Endothelial cell of umbilical vein (primary cell): Measurements from ENCODE around the gene SIRPG.

Experiments used
- EZH2 ChIP-seq: IDR thresholded peaks from 2 replicates; pipeline ENCODE4 v1.6.1; 2012; ENCODE audit warnings: borderline replicate concordance, low read depth, mild to moderate bottlenecking, moderate library complexity, low read length, inconsistent platforms; ENCODE audit not compliant: severe bottlenecking
- FOS ChIP-seq: IDR thresholded peaks from 2 replicates; pipeline ENCODE4 v1.6.1; 2011; ENCODE audit warnings: mild to moderate bottlenecking, low read length, moderate library complexity, borderline replicate concordance; ENCODE audit not compliant: insufficient read depth
- GATA2 ChIP-seq: IDR thresholded peaks from 2 replicates; pipeline ENCODE4 v1.7.0; 2011; ENCODE audit warnings: low read depth, mild to moderate bottlenecking, moderate library complexity, mixed read lengths, low read length; ENCODE audit not compliant: insufficient read length, insufficient read depth
- JUN ChIP-seq: IDR thresholded peaks from 2 replicates; pipeline ENCODE4 v1.6.1; 2011; ENCODE audit warnings: borderline replicate concordance, low read depth; ENCODE audit not compliant: insufficient read length, insufficient read depth
- MYC ChIP-seq: IDR thresholded peaks from one replicate; pipeline ENCODE4 v1.6.1; 2011; ENCODE audit warnings: mild to moderate bottlenecking, low read depth, low read length
- POLR2A ChIP-seq: IDR thresholded peaks from 2 replicates; pipeline ENCODE4 v1.6.1; 2012; ENCODE audit warnings: low read depth, mild to moderate bottlenecking, control low read depth, low read length
- POLR2AphosphoS5 ChIP-seq: IDR thresholded peaks from 2 replicates; pipeline ENCODE4 v1.6.1; 2012; ENCODE audit warnings: low read depth, mild to moderate bottlenecking, control low read depth, low read length, moderate library complexity; ENCODE audit not compliant: insufficient read depth
- TF ChIP-seq, protein P1 (sequence below), 2 donors: IDR thresholded peaks; 1 replicate in 1 of 2; 2 replicates in 1 of 2; pipeline ENCODE4 v1.5.1; 2011; ENCODE audit warnings: low read length in 2 of 2, mild to moderate bottlenecking in 2 of 2, moderate library complexity in 2 of 2, control low read depth in 1 of 2, inconsistent platforms in 1 of 2, low read depth in 1 of 2; ENCODE audit not compliant: insufficient read depth in 1 of 2; ENCODE audit errors: extremely low read depth in 1 of 2
- TF ChIP-seq, protein P2 (sequence below): IDR thresholded peaks from 2 replicates; pipeline ENCODE4 v1.6.1; 2011; ENCODE audit not compliant: insufficient read depth, insufficient read length

DNA sequence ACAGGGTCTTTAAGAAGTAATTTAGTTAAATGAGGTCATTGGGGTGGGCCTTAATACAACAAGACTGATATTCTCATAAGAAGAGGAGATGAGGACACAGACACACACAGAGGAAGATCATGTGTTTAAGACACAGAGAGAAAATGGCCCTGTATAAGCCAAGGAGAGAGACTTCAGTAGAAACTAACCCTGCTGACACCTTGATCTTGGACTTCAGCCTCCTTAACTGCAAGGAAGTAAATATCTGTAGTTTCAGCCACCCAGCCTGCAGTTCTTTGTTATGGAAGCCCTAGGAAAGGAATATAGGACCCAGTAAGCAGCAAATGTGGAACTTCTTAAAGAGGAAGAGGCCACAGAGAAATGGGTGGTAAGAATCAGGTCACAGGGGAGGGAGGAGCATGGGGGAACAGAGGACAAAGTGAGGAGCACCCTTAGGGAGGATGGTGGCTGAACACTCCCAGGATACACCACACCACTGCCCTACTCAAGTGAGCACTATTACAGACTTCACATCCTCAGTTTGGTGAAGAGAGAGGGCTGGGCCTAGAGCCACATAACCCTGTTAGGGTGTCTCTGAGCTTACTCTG, 38.5 kb downstream of the SIRPG start:
- TF ChIP-seq POLR2A = no peak
- TF ChIP-seq, protein P1, sequence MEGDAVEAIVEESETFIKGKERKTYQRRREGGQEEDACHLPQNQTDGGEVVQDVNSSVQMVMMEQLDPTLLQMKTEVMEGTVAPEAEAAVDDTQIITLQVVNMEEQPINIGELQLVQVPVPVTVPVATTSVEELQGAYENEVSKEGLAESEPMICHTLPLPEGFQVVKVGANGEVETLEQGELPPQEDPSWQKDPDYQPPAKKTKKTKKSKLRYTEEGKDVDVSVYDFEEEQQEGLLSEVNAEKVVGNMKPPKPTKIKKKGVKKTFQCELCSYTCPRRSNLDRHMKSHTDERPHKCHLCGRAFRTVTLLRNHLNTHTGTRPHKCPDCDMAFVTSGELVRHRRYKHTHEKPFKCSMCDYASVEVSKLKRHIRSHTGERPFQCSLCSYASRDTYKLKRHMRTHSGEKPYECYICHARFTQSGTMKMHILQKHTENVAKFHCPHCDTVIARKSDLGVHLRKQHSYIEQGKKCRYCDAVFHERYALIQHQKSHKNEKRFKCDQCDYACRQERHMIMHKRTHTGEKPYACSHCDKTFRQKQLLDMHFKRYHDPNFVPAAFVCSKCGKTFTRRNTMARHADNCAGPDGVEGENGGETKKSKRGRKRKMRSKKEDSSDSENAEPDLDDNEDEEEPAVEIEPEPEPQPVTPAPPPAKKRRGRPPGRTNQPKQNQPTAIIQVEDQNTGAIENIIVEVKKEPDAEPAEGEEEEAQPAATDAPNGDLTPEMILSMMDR (IDR thresholded peaks at IDR 0.05; ENCODE audit: extremely low read depth in 1 of 2, insufficient read depth in 1 of 2, low read depth in 1 of 2, low read length in 2 of 2) = no peak
- TF ChIP-seq, protein P2, sequence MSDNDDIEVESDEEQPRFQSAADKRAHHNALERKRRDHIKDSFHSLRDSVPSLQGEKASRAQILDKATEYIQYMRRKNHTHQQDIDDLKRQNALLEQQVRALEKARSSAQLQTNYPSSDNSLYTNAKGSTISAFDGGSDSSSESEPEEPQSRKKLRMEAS = no peak
- no peak for TF ChIP-seq POLR2AphosphoS5
- no peak for TF ChIP-seq JUN
- no peak for TF ChIP-seq EZH2
- no peak for TF ChIP-seq MYC
- no peak for TF ChIP-seq FOS
- no peak for TF ChIP-seq GATA2
